B cell (primary cell): ENCODE measurements around the gene SSC5D.

ENCODE experiments used
- CTCF ChIP-seq: fragments of 200-600 bp; IDR thresholded peaks from one replicate; pipeline ENCODE4 v1.8.0; 2022; ENCODE audit warnings: antibody characterized with exemption, mild to moderate bottlenecking
- EZH2 ChIP-seq: IDR thresholded peaks from 2 replicates; pipeline ENCODE4 v1.6.1; 2012; ENCODE audit warnings: borderline replicate concordance, low read depth, mild to moderate bottlenecking, moderate library complexity, low read length; ENCODE audit not compliant: insufficient read depth, poor library complexity, severe bottlenecking

- TF ChIP-seq CTCF = no peak
- TF ChIP-seq EZH2 = no peak
Measured at GRCh38 chr19:55481794-55482155, 6.5 kb upstream of the SSC5D start.
